ENCODE data around the gene RASSF3.
"Not testable (repeated sequence)": the region's sequence is repeated elsewhere in the genome, so short reads cannot be mapped to it uniquely, and the experiment has no call there.

Gene RASSF3

GRCh38 chr12:64650762-64651161 is 40.5 kb downstream of the RASSF3 start:
- no peak overlapping the region for H2AFZ ChIP-seq (ENCODE audit: low read depth, low read length)
- no peaks in the 10 kb centered on the region for H3K9me3 ChIP-seq (ENCODE audit: control insufficient read depth, low read length)
- no peak overlapping the region for H3K18ac ChIP-seq (ENCODE audit: low read depth in 1 of 2, low read length in 2 of 2)
- H3K4me1 ChIP-seq (ENCODE audit: control insufficient read depth, insufficient read depth, low read depth, low read length): peaks cover 4% of the 10 kb centered on the region
- no peak overlapping the region for H2BK15ac ChIP-seq (ENCODE audit: low read depth, poor library complexity, severe bottlenecking)
- H3K9ac ChIP-seq (ENCODE audit: low read length): no peak overlapping the region
- H3K27ac ChIP-seq (ENCODE audit: low read length, poor library complexity, severe bottlenecking): no peak overlapping the region
- H3K79me1 ChIP-seq (replicated peaks; ENCODE audit: low read length, poor library complexity, severe bottlenecking): peaks cover 29% of the 10 kb centered on the region
- peaks cover 0 to 3% of the 10 kb centered on the region in 2 experiments for H3K36me3 ChIP-seq (ENCODE audit: control insufficient read depth in 1 of 2, insufficient read depth in 2 of 2, low read depth in 1 of 2, low read length in 2 of 2)
- no peak overlapping the region for H4K8ac ChIP-seq (ENCODE audit: low read length)
- no peak overlapping the region for H2BK5ac ChIP-seq (ENCODE audit: low read depth, low read length, poor library complexity, severe bottlenecking)
- H2BK120ac ChIP-seq (ENCODE audit: low read depth, low read length): no peak overlapping the region
- no peak overlapping the region for H3K4ac ChIP-seq (ENCODE audit: low read depth in 1 of 2, low read length in 2 of 2)
- H3K4me3 ChIP-seq (ENCODE audit: insufficient read depth in 1 of 2, low read depth in 1 of 2, low read length in 2 of 2): no peak overlapping the region
- no peak overlapping the region for H3K14ac ChIP-seq (ENCODE audit: low read length in 2 of 2)
- no peak overlapping the region for H3K4me2 ChIP-seq (ENCODE audit: low read length, poor library complexity, severe bottlenecking)
- no peak overlapping the region for H2BK12ac ChIP-seq (ENCODE audit: low read length in 2 of 2)
- no peaks in the 10 kb centered on the region for H3K27me3 ChIP-seq (ENCODE audit: control insufficient read depth in 1 of 2, insufficient read depth in 1 of 2, low read length in 2 of 2)
- H3K23ac ChIP-seq (ENCODE audit: low read length in 2 of 2): no peak overlapping the region
- peak; percentile 57 for DNase-seq
- no peak overlapping the region for H4K91ac ChIP-seq (ENCODE audit: low read length)
- 82% methylated on average over 4 of the region's 4 CpGs for WGBS
- H2AK5ac ChIP-seq (ENCODE audit: low read length, severe bottlenecking): no peak overlapping the region

- Histone ChIP-seq H3K4me2 (ENCODE audit: low read length, poor library complexity, severe bottlenecking) (no peak overlapping the region), H2AFZ (ENCODE audit: low read depth, low read length) (no peak overlapping the region), H2AK5ac (ENCODE audit: low read length, severe bottlenecking) (no peak overlapping the region), H3K36me3 (ENCODE audit: control insufficient read depth in 1 of 2, insufficient read depth in 2 of 2, low read depth in 1 of 2, low read length in 2 of 2) (peaks cover 0 to 3% of the 10 kb centered on the region in 2 experiments), H2BK15ac (ENCODE audit: low read depth, poor library complexity, severe bottlenecking) (no peak overlapping the region), H3K4me1 (ENCODE audit: control insufficient read depth, insufficient read depth, low read depth, low read length) (peaks cover 4% of the 10 kb centered on the region), H3K4ac (ENCODE audit: low read depth in 1 of 2, low read length in 2 of 2) (no peak overlapping the region), H3K23ac (ENCODE audit: low read length in 2 of 2) (no peak overlapping the region), H3K4me3 (ENCODE audit: insufficient read depth in 1 of 2, low read depth in 1 of 2, low read length in 2 of 2) (no peak overlapping the region), H2BK12ac (ENCODE audit: low read length in 2 of 2) (no peak overlapping the region), H4K91ac (ENCODE audit: low read length) (no peak overlapping the region), H3K9ac (ENCODE audit: low read length) (no peak overlapping the region), H3K9me3 (ENCODE audit: control insufficient read depth, low read length) (no peaks in the 10 kb centered on the region), H3K27me3 (ENCODE audit: control insufficient read depth in 1 of 2, insufficient read depth in 1 of 2, low read length in 2 of 2) (no peaks in the 10 kb centered on the region), H3K18ac (ENCODE audit: low read depth in 1 of 2, low read length in 2 of 2) (no peak overlapping the region), H4K8ac (ENCODE audit: low read length) (no peak overlapping the region), H3K79me1 (replicated peaks; ENCODE audit: low read length, poor library complexity, severe bottlenecking) (peaks cover 29% of the 10 kb centered on the region), H2BK5ac (ENCODE audit: low read depth, low read length, poor library complexity, severe bottlenecking) (no peak overlapping the region), H2BK120ac (ENCODE audit: low read depth, low read length) (no peak overlapping the region), H3K14ac (ENCODE audit: low read length in 2 of 2) (no peak overlapping the region), H3K27ac (ENCODE audit: low read length, poor library complexity, severe bottlenecking) (no peak overlapping the region)
- DNase-seq: no peak
- 88% methylated on average over 2 of the region's 2 CpGs for WGBS
These were observed 42.1 kb downstream of the RASSF3 start for GRCh38 chr12:64652346-64652745.

GRCh38 chr12:64653123-64653522 is 42.8 kb downstream of the RASSF3 start:
- no peaks in the 10 kb centered on the region for H3K9me3 ChIP-seq (ENCODE audit: control insufficient read depth, low read length)
- H3K23ac ChIP-seq (ENCODE audit: low read length in 2 of 2): no peak overlapping the region
- H3K9ac ChIP-seq (ENCODE audit: low read length): no peak overlapping the region
- no peak overlapping the region for H3K4me3 ChIP-seq (ENCODE audit: insufficient read depth in 1 of 2, low read depth in 1 of 2, low read length in 2 of 2)
- H3K18ac ChIP-seq (ENCODE audit: low read depth in 1 of 2, low read length in 2 of 2): no peak overlapping the region
- H4K91ac ChIP-seq (ENCODE audit: low read length): no peak overlapping the region
- no peak overlapping the region for H4K8ac ChIP-seq (ENCODE audit: low read length)
- peaks cover 4% of the 10 kb centered on the region for H3K4me1 ChIP-seq (ENCODE audit: control insufficient read depth, insufficient read depth, low read depth, low read length)
- H2AFZ ChIP-seq (ENCODE audit: low read depth, low read length): no peak overlapping the region
- no peak for DNase-seq
- H3K79me1 ChIP-seq (replicated peaks; ENCODE audit: low read length, poor library complexity, severe bottlenecking): peaks cover 30% of the 10 kb centered on the region
- no peak overlapping the region for H2BK15ac ChIP-seq (ENCODE audit: low read depth, poor library complexity, severe bottlenecking)
- no peak overlapping the region for H2AK5ac ChIP-seq (ENCODE audit: low read length, severe bottlenecking)
- no peak overlapping the region for H2BK12ac ChIP-seq (ENCODE audit: low read length in 2 of 2)
- H3K27me3 ChIP-seq (ENCODE audit: control insufficient read depth in 1 of 2, insufficient read depth in 1 of 2, low read length in 2 of 2): no peaks in the 10 kb centered on the region
- H3K4ac ChIP-seq (ENCODE audit: low read depth in 1 of 2, low read length in 2 of 2): no peak overlapping the region
- H2BK120ac ChIP-seq (ENCODE audit: low read depth, low read length): no peak overlapping the region
- H3K27ac ChIP-seq (ENCODE audit: low read length, poor library complexity, severe bottlenecking): no peak overlapping the region
- H3K14ac ChIP-seq (ENCODE audit: low read length in 2 of 2): no peak overlapping the region
- WGBS: 90% methylated on average over 1 of the region's 1 CpG
- peaks cover 0 to 3% of the 10 kb centered on the region in 2 experiments for H3K36me3 ChIP-seq (ENCODE audit: control insufficient read depth in 1 of 2, insufficient read depth in 2 of 2, low read depth in 1 of 2, low read length in 2 of 2)
- no peak overlapping the region for H3K4me2 ChIP-seq (ENCODE audit: low read length, poor library complexity, severe bottlenecking)
- no peak overlapping the region for H2BK5ac ChIP-seq (ENCODE audit: low read depth, low read length, poor library complexity, severe bottlenecking)

- not testable (repeated sequence) for H4K91ac ChIP-seq (ENCODE audit: low read length); H2BK15ac ChIP-seq (ENCODE audit: low read depth, poor library complexity, severe bottlenecking); H4K8ac ChIP-seq (ENCODE audit: low read length); H2BK5ac ChIP-seq (ENCODE audit: low read depth, low read length, poor library complexity, severe bottlenecking); H2BK120ac ChIP-seq (ENCODE audit: low read depth, low read length); H3K27me3 ChIP-seq (ENCODE audit: control insufficient read depth in 1 of 2, insufficient read depth in 1 of 2, low read length in 2 of 2); DNase-seq; H2AFZ ChIP-seq (ENCODE audit: low read depth, low read length); H3K4me3 ChIP-seq (ENCODE audit: insufficient read depth in 1 of 2, low read depth in 1 of 2, low read length in 2 of 2); H3K4me1 ChIP-seq (ENCODE audit: control insufficient read depth, insufficient read depth, low read depth, low read length); H3K27ac ChIP-seq (ENCODE audit: low read length, poor library complexity, severe bottlenecking); H2AK5ac ChIP-seq (ENCODE audit: low read length, severe bottlenecking); H3K9me3 ChIP-seq (ENCODE audit: control insufficient read depth, low read length); H3K36me3 ChIP-seq (ENCODE audit: control insufficient read depth in 1 of 2, insufficient read depth in 2 of 2, low read depth in 1 of 2, low read length in 2 of 2); H3K4me2 ChIP-seq (ENCODE audit: low read length, poor library complexity, severe bottlenecking)
- Histone ChIP-seq H3K79me1 (replicated peaks; ENCODE audit: low read length, poor library complexity, severe bottlenecking) (peaks cover 31% of the 10 kb centered on the region), H2BK12ac (ENCODE audit: low read length in 2 of 2) (peak overlapping the region in 1 of 2 experiments; percentile 61), H3K18ac (ENCODE audit: low read depth in 1 of 2, low read length in 2 of 2) (peak overlapping the region in 1 of 2 experiments; percentile 29), H3K4ac (ENCODE audit: low read depth in 1 of 2, low read length in 2 of 2) (peak overlapping the region; percentile 43 to 64), H3K23ac (ENCODE audit: low read length in 2 of 2) (peak overlapping the region in 1 of 2 experiments; percentile 70), H3K9ac (ENCODE audit: low read length) (peak overlapping the region; percentile 31), H3K14ac (ENCODE audit: low read length in 2 of 2) (peak overlapping the region in 1 of 2 experiments; percentile 71)
- 91% methylated on average over 2 of the region's 2 CpGs for WGBS
These were observed 43.6 kb downstream of the RASSF3 start for GRCh38 chr12:64653907-64654306.
